HG02938 (cell line): ENCODE measurements around the gene ASGR2.

Source experiments
- ATAC-seq: cut with Tn5 transposase; IDR thresholded peaks from one replicate; pipeline ENCODE4 v1.9.1; 2021; ENCODE audit warnings: mild to moderate bottlenecking, moderate library complexity; ENCODE audit not compliant: unreplicated experiment

The ASGR2 gene

GRCh38 chr17:7067198-7067597 lies 47.4 kb downstream of the ASGR2 start:
- ATAC-seq: no peak

- ATAC-seq: no peak
These were observed 50.4 kb downstream of the ASGR2 start for GRCh38 chr17:7064261-7064660.

GRCh38 chr17:7063518-7064094 lies 51.0 kb downstream of the ASGR2 start:
- no peak for ATAC-seq

- ATAC-seq: no peak
These were observed 54.3 kb downstream of the ASGR2 start for GRCh38 chr17:7060165-7060891.

GRCh38 chr17:7058831-7059447 lies 55.7 kb downstream of the ASGR2 start:
- no peak for ATAC-seq

GRCh38 chr17:7056386-7056785 lies 58.2 kb downstream of the ASGR2 start:
- no peak for ATAC-seq
